GM23338 (cell line): Measurements from ENCODE around the gene VPS16.
A peak's percentile ranks its signal among the peaks of the same experiment; 100 is the strongest.

Experiments
- CREB1 ChIP-seq: fragments of 250-450 bp; sonication (Bioruptor Pico); IDR thresholded peaks from 2 replicates; pipeline ENCODE4 v1.5.0; 2020; ENCODE audit warnings: low read depth, mild to moderate bottlenecking, moderate library complexity
- CTCF ChIP-seq, 2 experiments: fragments of 200-600 bp in 1 of 2; sonication (generic) in 1 of 2; conservative IDR thresholded peaks; 2 replicates each; pipeline versions ENCODE4 v1.5.1 to v1.6.1; 2016 to 2017; ENCODE audit warnings: antibody characterized with exemption in 2 of 2, low read depth in 2 of 2, mild to moderate bottlenecking in 2 of 2, moderate library complexity in 1 of 2
- EZH2 ChIP-seq: fragments of 200-600 bp; sonication (generic); IDR thresholded peaks from one replicate; pipeline ENCODE4 v1.8.0; 2017; ENCODE audit warnings: antibody characterized with exemption, mild to moderate bottlenecking, low read depth; ENCODE audit not compliant: unreplicated experiment
- EZH2phosphoT487 ChIP-seq: fragments of 200-600 bp; sonication (generic); IDR thresholded peaks from one replicate; pipeline ENCODE4 v1.8.1; 2018; ENCODE audit warnings: antibody characterized with exemption; ENCODE audit not compliant: unreplicated experiment
- JUNB ChIP-seq: IDR thresholded peaks from one replicate; pipeline ENCODE4 v1.6.1; 2016; ENCODE audit warnings: antibody characterized with exemption; ENCODE audit not compliant: unreplicated experiment
- NANOG ChIP-seq: IDR thresholded peaks from 2 replicates; pipeline ENCODE4 v1.6.1; 2016; ENCODE audit warnings: antibody characterized with exemption, borderline replicate concordance
- POLR2AphosphoS5 ChIP-seq: IDR thresholded peaks from 2 replicates; pipeline ENCODE4 v1.6.1; 2016; ENCODE audit warnings: antibody characterized with exemption, low read depth
- REST ChIP-seq: IDR thresholded peaks from one replicate; pipeline ENCODE4 v1.6.1; 2018; ENCODE audit warnings: antibody characterized with exemption; ENCODE audit not compliant: unreplicated experiment
- ZNF114 ChIP-seq: fragments of 250-450 bp; sonication (Bioruptor Pico); IDR thresholded peaks from 2 replicates; pipeline ENCODE4 v1.5.0; 2020; ENCODE audit warnings: mild to moderate bottlenecking, moderate library complexity
- ZNF331 ChIP-seq: fragments of 250-450 bp; sonication (Bioruptor Pico); IDR thresholded peaks from 2 replicates; pipeline ENCODE4 v1.5.0; 2020; ENCODE audit warnings: low read depth, mild to moderate bottlenecking, moderate library complexity

- TF ChIP-seq CTCF (conservative IDR thresholded peaks at IDR 0.05; ENCODE audit: low read depth in 2 of 2) (peak; percentile 56 to 85), POLR2AphosphoS5 (no peak), NANOG (no peak), EZH2 (no peak), CREB1 (CRISPR knock-in tag) (no peak), REST (no peak), EZH2phosphoT487 (no peak), ZNF114 (CRISPR knock-in tag) (no peak), ZNF331 (CRISPR knock-in tag) (no peak), JUNB (no peak)
Measured at GRCh38 chr20:2865630-2866029, 25.1 kb downstream of the VPS16 start.
